Fibroblast of lung (primary cell): Measurements from ENCODE around the gene FN3K.

ENCODE experiments used
- CTCF ChIP-seq, 2 donors: IDR thresholded peaks in 1 of 2; conservative IDR thresholded peaks in 1 of 2; 1 replicate in 1 of 2; 2 replicates in 1 of 2; pipeline ENCODE4 v1.5.1; 2011 to 2012; ENCODE audit warnings: low read length in 2 of 2, control low read depth in 1 of 2, inconsistent platforms in 1 of 2, low read depth in 1 of 2, mild to moderate bottlenecking in 1 of 2
- EZH2 ChIP-seq: IDR thresholded peaks from 2 replicates; pipeline ENCODE4 v1.5.1; 2012; ENCODE audit warnings: low read length, control low read depth, mild to moderate bottlenecking; ENCODE audit errors: missing control alignments

DNA sequence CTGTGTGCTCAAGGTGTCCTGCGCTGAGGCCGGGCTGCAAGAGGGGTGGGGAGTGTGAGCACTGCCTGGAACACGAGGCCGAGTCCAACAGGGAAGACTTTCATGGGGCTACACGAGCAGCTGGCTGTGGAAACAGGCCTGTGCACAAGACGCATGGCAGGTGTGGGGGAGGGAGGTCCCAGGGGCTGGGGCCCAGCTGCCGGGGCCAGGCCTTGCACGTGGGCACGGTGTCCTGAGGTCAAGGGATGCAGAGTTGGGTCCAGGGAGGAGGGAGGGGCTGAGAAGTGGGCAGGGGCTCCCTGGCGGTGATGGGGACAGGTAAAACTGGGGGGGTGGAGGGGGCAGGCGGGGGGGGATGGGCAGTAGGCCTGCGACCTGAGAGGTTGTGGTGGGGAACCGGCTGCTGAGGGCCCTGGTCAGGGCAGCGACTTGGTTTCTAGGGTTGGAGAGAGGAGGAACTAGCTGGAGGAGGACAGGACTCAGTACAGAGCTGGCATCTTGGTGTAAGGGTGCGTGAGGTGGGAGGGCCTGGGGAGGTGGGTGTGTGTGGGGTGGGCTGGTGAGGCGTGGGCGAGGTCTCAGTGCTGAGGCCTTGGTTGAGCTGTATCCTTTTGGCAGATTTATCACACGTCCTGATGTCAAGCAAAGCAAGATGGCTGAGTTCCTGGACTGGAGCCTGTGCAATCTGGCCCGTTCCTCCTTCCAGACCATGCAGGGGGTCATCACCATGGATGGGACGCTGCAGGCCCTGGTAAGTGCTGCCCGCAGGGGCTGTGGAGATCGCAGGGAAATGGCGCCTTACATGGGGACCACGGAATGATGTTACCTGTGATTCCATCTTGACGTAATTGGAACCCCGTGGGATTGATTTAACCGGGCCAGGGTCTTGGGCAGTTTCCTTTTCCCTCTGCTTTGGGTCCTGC lies 45.8 kb downstream of the FN3K start:
- TF ChIP-seq CTCF (conservative IDR thresholded peaks at IDR 0.05 in 1 of 2, IDR thresholded peaks at IDR 0.05 in 1 of 2; ENCODE audit: low read depth in 1 of 2, low read length in 2 of 2) (no peak), EZH2 (no peak)
